Ascending aorta (tissue), 2 donors: ENCODE measurements around the gene MAP4. TPM values are rescaled to one million over a fixed set of nuclear protein-coding genes. Genes with fewer than 3 reads are reported as not detected.
A peak's percentile ranks its signal among the peaks of the same experiment; 100 is the strongest.

ENCODE experiments used
- DNase-seq, 2 donors: peaks; one replicate each; pipeline ENCODE4 v3.0.0-alpha.2; 2019; ENCODE audit warnings: low spot score in 2 of 2
- H3K27ac ChIP-seq, 2 donors: fragments of 200-600 bp; sonication (generic); one replicate each; pipeline ENCODE4 v1.5.1; 2016 to 2017; ENCODE audit warnings: mild to moderate bottlenecking in 1 of 2
- H3K27me3 ChIP-seq: fragments of 200-600 bp; sonication (generic); one replicate; pipeline ENCODE4 v1.5.1; 2017
- H3K36me3 ChIP-seq, 2 donors: fragments of 200-600 bp; sonication (generic); one replicate each; pipeline ENCODE4 v1.5.1; 2016
- H3K4me1 ChIP-seq, 2 donors: fragments of 200-600 bp; sonication (generic); one replicate each; pipeline ENCODE4 v1.5.1; 2016 to 2017; ENCODE audit warnings: mild to moderate bottlenecking in 1 of 2
- H3K4me3 ChIP-seq, 2 donors: fragments of 200-600 bp; sonication (generic); one replicate each; pipeline ENCODE4 v1.5.1; 2016 to 2017; ENCODE audit warnings: mild to moderate bottlenecking in 1 of 2
- H3K9me3 ChIP-seq, 2 donors: fragments of 200-600 bp; sonication (generic); one replicate each; pipeline ENCODE4 v1.5.1; 2016
- CTCF ChIP-seq, 3 experiments: fragments of 200-600 bp in 2 of 3; fragments of 450-650 bp in 1 of 3; sonication (generic) in 2 of 3; IDR thresholded peaks; one replicate each; pipeline ENCODE4 v1.5.1; 2016 to 2019; ENCODE audit warnings: antibody characterized with exemption in 3 of 3, mild to moderate bottlenecking in 1 of 3, moderate library complexity in 1 of 3
- intact Hi-C: fragments of 100-400 bp; cut with DNase I; formaldehyde crosslinking; loops from one replicate; pipeline ENCODE4 v1.15.1; 2023
- total RNA-seq: library from RNA; depleted of rRNA; stranded (reverse); fragments of >200 nt; gene quantifications from one replicate; pipeline ENCODE4 v1.1.0, GENCODE V29; 2016

MAP4 gene
- total RNA-seq, 1 donor from 2014 or later, result 140 TPM

- no peak overlapping the region for H3K4me3 ChIP-seq
- no peak for TF ChIP-seq CTCF (IDR thresholded peaks at IDR 0.05)
- intact Hi-C loops, result no loop called here
- H3K9me3 ChIP-seq, result no peaks in the 10 kb centered on the region
- no peak for DNase-seq
- no peaks in the 10 kb centered on the region for H3K4me1 ChIP-seq
- peak overlapping the region; percentile 22 to 48 for H3K27ac ChIP-seq
- peaks cover 20 to 34% of the 10 kb centered on the region in 2 donors for H3K36me3 ChIP-seq
- H3K27me3 ChIP-seq, result no peaks in the 10 kb centered on the region
Observed at GRCh38 chr3:47877290-47877689, 138.9 kb downstream of the MAP4 start.

GRCh38 chr3:47874913-47875312 is 141.3 kb downstream of the MAP4 start:
- no peaks in the 10 kb centered on the region for H3K27me3 ChIP-seq
- H3K4me3 ChIP-seq, result no peak overlapping the region
- peaks cover 42 to 58% of the 10 kb centered on the region in 2 donors for H3K36me3 ChIP-seq
- no peak for TF ChIP-seq CTCF (IDR thresholded peaks at IDR 0.05)
- intact Hi-C loops, result no loop called here
- DNase-seq, result no peak
- H3K9me3 ChIP-seq, result no peaks in the 10 kb centered on the region
- no peak overlapping the region for H3K27ac ChIP-seq
- H3K4me1 ChIP-seq, result no peaks in the 10 kb centered on the region

- DNase-seq, result no peak
- Histone ChIP-seq H3K4me1 (no peaks in the 10 kb centered on the region), H3K9me3 (no peaks in the 10 kb centered on the region), H3K36me3 (peaks cover 47 to 63% of the 10 kb centered on the region in 2 donors), H3K4me3 (no peak overlapping the region), H3K27ac (no peak overlapping the region), H3K27me3 (no peaks in the 10 kb centered on the region)
- TF ChIP-seq CTCF (IDR thresholded peaks at IDR 0.05), result no peak
- intact Hi-C loops, result no loop called here
Observed at GRCh38 chr3:47874438-47874837, 141.8 kb downstream of the MAP4 start.

GRCh38 chr3:47872916-47873315 is 143.3 kb downstream of the MAP4 start:
- H3K36me3 ChIP-seq, result peaks cover 62 to 78% of the 10 kb centered on the region in 2 donors
- no peak for DNase-seq
- no peaks in the 10 kb centered on the region for H3K27me3 ChIP-seq
- intact Hi-C loops, result no loop called here
- H3K27ac ChIP-seq, result no peak overlapping the region
- TF ChIP-seq CTCF (IDR thresholded peaks at IDR 0.05), result no peak
- peaks cover 0 to 2% of the 10 kb centered on the region in 2 donors for H3K4me1 ChIP-seq
- no peak overlapping the region for H3K4me3 ChIP-seq
- H3K9me3 ChIP-seq, result no peaks in the 10 kb centered on the region

- Histone ChIP-seq H3K36me3 (peaks cover 70 to 87% of the 10 kb centered on the region in 2 donors), H3K27ac (no peak overlapping the region), H3K4me1 (peaks cover 0 to 12% of the 10 kb centered on the region in 2 donors), H3K4me3 (no peak overlapping the region), H3K9me3 (no peaks in the 10 kb centered on the region), H3K27me3 (no peaks in the 10 kb centered on the region)
- intact Hi-C loops, result no loop called here
- no peak for TF ChIP-seq CTCF (IDR thresholded peaks at IDR 0.05)
- no peak for DNase-seq
Observed at GRCh38 chr3:47871389-47871788, 144.8 kb downstream of the MAP4 start.

GRCh38 chr3:47870702-47871260 is 145.4 kb downstream of the MAP4 start:
- no peak for DNase-seq
- Histone ChIP-seq H3K4me1 (peaks cover 0 to 12% of the 10 kb centered on the region in 2 donors), H3K27me3 (no peaks in the 10 kb centered on the region), H3K9me3 (no peaks in the 10 kb centered on the region), H3K36me3 (peaks cover 76 to 90% of the 10 kb centered on the region in 2 donors), H3K27ac (no peak overlapping the region), H3K4me3 (no peak overlapping the region)
- no peak for TF ChIP-seq CTCF (IDR thresholded peaks at IDR 0.05)
- intact Hi-C loops, result no loop called here
